WI38 (cell line): Measurements from ENCODE around the gene HLA-DMA.

ENCODE experiments used
- H3K4me3 ChIP-seq: 2 replicates; pipeline ENCODE4 v1.5.1; 2011; ENCODE audit warnings: low read depth, mild to moderate bottlenecking, control low read depth, low read length
- CTCF ChIP-seq: IDR thresholded peaks from 2 replicates; pipeline ENCODE4 v1.5.1; 2012; ENCODE audit warnings: low read depth, mild to moderate bottlenecking, control low read depth, low read length

The HLA-DMA gene

GRCh38 chr6:32935551-32936238 is 17.2 kb downstream of the HLA-DMA start:
- H3K4me3 ChIP-seq = no peak overlapping the region
- TF ChIP-seq CTCF = no peak

- peak; percentile 56 for TF ChIP-seq CTCF
- no peak overlapping the region for H3K4me3 ChIP-seq
Measured at GRCh38 chr6:32933661-32934085, 19.2 kb downstream of the HLA-DMA start.

GRCh38 chr6:32932132-32932868 is 20.6 kb downstream of the HLA-DMA start:
- TF ChIP-seq CTCF = no peak
- no peak overlapping the region for H3K4me3 ChIP-seq

GRCh38 chr6:32931211-32931610 is 21.7 kb downstream of the HLA-DMA start:
- TF ChIP-seq CTCF = no peak

GRCh38 chr6:32922083-32922482 is 30.8 kb downstream of the HLA-DMA start:
- TF ChIP-seq CTCF = no peak
- no peak overlapping the region for H3K4me3 ChIP-seq

More at GRCh38 chr6:32931211-32931610, 21.7 kb downstream of the HLA-DMA start:
- H3K4me3 ChIP-seq = no peak overlapping the region

GRCh38 chr6:32920715-32921114 is 32.2 kb downstream of the HLA-DMA start:
- no peak for TF ChIP-seq CTCF
- no peak overlapping the region for H3K4me3 ChIP-seq

- no peak for TF ChIP-seq CTCF
- no peak overlapping the region for H3K4me3 ChIP-seq
Measured at GRCh38 chr6:32912951-32913350, 39.9 kb downstream of the HLA-DMA start.
